Measurements from ENCODE around the gene MOGAT1. TPM values are rescaled to one million over a fixed set of nuclear protein-coding genes. Genes with fewer than 3 reads are reported as not detected.

MOGAT1 gene
- total RNA-seq, 1 donor from 2014 or later: 2.2 TPM

DNA sequence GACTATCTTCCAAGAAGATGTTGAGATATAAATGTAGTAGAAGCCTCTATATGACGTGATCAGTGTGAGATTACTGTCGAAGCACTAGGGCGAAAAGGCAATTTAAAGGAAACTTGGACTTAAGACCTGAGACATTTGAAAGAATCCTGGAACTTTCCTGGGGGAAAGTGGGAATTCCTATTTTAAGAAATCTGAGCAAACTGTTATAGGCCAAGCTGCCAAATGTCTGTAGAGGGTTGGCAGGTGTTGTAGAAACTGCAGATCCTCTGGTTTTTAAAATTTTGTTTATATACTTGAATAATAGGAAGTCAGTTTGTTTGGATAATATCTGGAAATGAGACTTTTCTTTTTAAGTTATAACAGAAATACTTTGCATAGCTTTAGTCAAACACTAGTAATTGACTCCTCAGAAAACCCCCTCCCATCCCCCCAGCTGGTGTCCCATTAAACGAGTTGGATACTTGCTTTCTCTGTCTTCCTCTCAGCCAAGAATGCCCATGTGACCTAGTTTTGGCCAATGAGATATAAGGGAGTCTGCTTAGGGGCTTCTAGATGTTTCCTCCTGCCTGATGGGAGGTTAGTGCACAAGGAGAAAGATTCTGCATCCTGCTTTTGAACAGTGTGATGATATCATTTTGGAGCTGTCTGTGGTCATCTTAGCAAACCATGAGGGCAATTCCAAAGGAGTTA is 61.2 kb downstream of the MOGAT1 start:
- H3K27me3 ChIP-seq: no peaks in the 10 kb centered on the region
- peak overlapping the region; percentile 1 for H3K27ac ChIP-seq
- no peak for ATAC-seq
- TF ChIP-seq, protein P1, sequence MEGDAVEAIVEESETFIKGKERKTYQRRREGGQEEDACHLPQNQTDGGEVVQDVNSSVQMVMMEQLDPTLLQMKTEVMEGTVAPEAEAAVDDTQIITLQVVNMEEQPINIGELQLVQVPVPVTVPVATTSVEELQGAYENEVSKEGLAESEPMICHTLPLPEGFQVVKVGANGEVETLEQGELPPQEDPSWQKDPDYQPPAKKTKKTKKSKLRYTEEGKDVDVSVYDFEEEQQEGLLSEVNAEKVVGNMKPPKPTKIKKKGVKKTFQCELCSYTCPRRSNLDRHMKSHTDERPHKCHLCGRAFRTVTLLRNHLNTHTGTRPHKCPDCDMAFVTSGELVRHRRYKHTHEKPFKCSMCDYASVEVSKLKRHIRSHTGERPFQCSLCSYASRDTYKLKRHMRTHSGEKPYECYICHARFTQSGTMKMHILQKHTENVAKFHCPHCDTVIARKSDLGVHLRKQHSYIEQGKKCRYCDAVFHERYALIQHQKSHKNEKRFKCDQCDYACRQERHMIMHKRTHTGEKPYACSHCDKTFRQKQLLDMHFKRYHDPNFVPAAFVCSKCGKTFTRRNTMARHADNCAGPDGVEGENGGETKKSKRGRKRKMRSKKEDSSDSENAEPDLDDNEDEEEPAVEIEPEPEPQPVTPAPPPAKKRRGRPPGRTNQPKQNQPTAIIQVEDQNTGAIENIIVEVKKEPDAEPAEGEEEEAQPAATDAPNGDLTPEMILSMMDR (IDR thresholded peaks at IDR 0.05): no peak
- H3K4me1 ChIP-seq: peaks cover 29% of the 10 kb centered on the region
- intact Hi-C loops (cut with DNase I): no loop called here
- no peaks in the 10 kb centered on the region for H3K36me3 ChIP-seq
- no peak overlapping the region for H3K4me3 ChIP-seq
- H3K9me3 ChIP-seq: no peaks in the 10 kb centered on the region
- no peak for DNase-seq

DNA sequence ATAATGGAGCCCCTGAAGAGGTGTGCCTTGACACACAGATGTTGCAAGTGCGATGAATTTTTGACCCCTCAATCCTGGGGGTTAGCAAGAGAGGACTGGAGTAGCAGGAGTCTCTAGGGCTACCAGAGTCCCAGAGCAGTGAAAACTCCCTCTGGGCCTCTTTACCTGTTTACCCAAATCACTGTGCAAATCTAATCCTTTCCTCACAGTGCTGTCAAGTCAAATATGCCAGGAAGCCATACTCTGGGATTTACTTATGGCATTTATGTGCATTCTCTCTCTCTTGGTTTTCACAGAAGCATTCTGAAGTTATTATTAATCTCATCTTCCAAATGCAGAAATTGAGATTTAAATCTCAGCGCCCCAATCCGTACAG is 62.0 kb downstream of the MOGAT1 start:
- TF ChIP-seq, protein P1 (IDR thresholded peaks at IDR 0.05): no peak
- no peaks in the 10 kb centered on the region for H3K36me3 ChIP-seq
- no peaks in the 10 kb centered on the region for H3K27me3 ChIP-seq
- ATAC-seq (no peak), DNase-seq (no peak)
- H3K27ac ChIP-seq: no peak overlapping the region
- H3K9me3 ChIP-seq: no peaks in the 10 kb centered on the region
- intact Hi-C loops (cut with DNase I): no loop called here
- H3K4me1 ChIP-seq: peaks cover 29% of the 10 kb centered on the region
- no peak overlapping the region for H3K4me3 ChIP-seq

DNA sequence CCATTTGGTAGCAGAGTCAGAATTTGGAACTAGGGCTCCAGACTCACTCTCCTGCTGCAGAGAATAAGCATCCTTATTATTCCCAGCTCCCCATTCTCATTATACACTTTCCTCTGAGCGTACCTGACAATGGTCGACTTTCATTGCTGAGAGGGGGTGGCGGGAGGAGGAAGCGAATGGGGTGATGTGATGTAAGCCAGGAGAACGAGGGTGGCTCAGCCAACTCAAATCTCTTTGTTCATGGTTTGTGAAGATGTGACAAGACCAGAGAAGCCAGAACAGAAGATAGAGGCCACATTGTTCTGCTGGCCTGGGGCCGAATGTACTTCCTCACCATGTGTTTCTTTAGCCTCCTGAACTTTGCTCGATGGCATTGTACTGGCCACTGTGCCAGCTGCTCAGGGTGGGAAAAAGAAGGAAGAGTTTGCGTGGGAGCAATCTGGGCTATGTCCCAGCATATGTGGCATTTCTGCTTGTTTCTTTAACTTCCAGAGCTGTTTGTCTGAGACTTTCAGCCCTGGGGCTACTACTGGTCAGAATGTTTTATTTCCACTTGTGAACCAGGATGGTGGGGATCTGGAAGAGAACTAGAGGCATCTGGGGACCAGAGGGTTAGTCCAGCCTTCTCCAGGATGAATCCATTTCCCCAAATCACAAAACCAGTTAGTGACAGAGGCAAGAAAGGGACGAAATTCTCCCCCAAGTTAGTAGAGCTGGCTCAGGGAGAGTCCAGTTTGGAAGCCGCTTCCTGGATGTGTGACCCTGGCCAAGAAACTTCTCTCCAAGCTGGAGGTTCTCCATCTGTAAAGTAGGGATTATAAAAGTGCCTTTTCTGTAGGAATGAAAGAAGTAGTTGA is 62.6 kb downstream of the MOGAT1 start:
- ATAC-seq (peak; percentile 52), DNase-seq (no peak)
- no peak overlapping the region for H3K27ac ChIP-seq
- peaks cover 29% of the 10 kb centered on the region for H3K4me1 ChIP-seq
- no peaks in the 10 kb centered on the region for H3K36me3 ChIP-seq
- intact Hi-C loops (cut with DNase I): no loop called here
- no peaks in the 10 kb centered on the region for H3K9me3 ChIP-seq
- H3K27me3 ChIP-seq: no peaks in the 10 kb centered on the region
- no peak overlapping the region for H3K4me3 ChIP-seq
- TF ChIP-seq, protein P1 (IDR thresholded peaks at IDR 0.05): no peak

DNA sequence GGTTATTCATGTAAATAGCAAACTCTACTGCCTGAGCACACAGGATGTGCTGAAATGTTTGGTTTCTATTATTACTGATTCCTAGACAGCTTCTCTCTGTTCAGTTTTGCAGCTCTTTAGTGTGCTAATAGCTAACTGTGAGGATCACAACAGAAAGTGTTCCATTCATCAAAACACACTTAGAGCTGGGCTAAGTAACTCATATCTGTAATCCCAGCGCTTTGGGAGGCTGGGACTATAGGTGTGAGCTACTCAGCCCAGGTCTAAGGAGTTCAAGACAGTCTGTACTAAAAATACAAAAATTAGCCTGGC is 63.2 kb downstream of the MOGAT1 start:
- Histone ChIP-seq H3K27ac (no peak overlapping the region), H3K9me3 (no peaks in the 10 kb centered on the region), H3K4me1 (peaks cover 29% of the 10 kb centered on the region), H3K4me3 (no peak overlapping the region), H3K36me3 (no peaks in the 10 kb centered on the region), H3K27me3 (no peaks in the 10 kb centered on the region)
- intact Hi-C loops (cut with DNase I): no loop called here
- DNase-seq (no peak), ATAC-seq (no peak)
- TF ChIP-seq, protein P1 (IDR thresholded peaks at IDR 0.05): no peak

DNA sequence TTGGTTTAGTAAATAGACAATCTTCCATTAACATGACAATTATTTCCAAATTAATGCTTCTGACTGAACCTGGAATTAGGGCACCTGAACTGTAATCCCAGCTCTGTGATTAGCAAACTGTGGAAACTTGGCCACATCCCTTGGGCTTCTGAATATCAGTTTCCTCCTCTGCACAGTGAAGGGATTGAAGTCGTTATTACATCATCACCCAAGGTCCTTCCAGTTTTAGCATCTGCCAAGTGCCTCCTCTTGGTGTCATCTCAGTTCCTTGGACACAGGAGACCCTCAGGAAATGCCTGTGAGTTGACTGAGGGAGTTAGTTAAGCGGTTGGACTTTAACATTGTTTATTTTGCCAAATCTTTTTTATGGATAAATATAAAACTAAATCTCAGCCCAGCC is 64.8 kb downstream of the MOGAT1 start:
- Histone ChIP-seq H3K27ac (no peak overlapping the region), H3K4me3 (no peak overlapping the region), H3K36me3 (no peaks in the 10 kb centered on the region), H3K9me3 (no peaks in the 10 kb centered on the region), H3K27me3 (no peaks in the 10 kb centered on the region), H3K4me1 (peaks cover 27% of the 10 kb centered on the region)
- ATAC-seq: no peak
- TF ChIP-seq, protein P1 (IDR thresholded peaks at IDR 0.05): no peak
- intact Hi-C loops (cut with DNase I): no loop called here
- no peak for DNase-seq
